Lower leg skin (tissue), 4 donors: ENCODE data around the gene INHBB. TPM values are rescaled to one million over a fixed set of nuclear protein-coding genes. Genes with fewer than 3 reads are reported as not detected.
A peak's percentile ranks its signal among the peaks of the same experiment; 100 is the strongest.

ENCODE experiments used
- DNase-seq, 2 donors: peaks; one replicate each; pipeline ENCODE4 v3.0.0-alpha.2; 2019; ENCODE audit warnings: low spot score in 2 of 2
- H3K4me3 ChIP-seq: fragments of 200-600 bp; sonication (generic); 2 replicates; pipeline ENCODE4 v1.5.1; 2017; ENCODE audit warnings: mild to moderate bottlenecking, low read depth; ENCODE audit not compliant: poor library complexity, severe bottlenecking
- POLR2A ChIP-seq, 2 donors: fragments of 450-650 bp; IDR thresholded peaks; one replicate each; pipeline ENCODE4 v1.6.1; 2016 to 2017; ENCODE audit warnings: antibody characterized with exemption in 2 of 2, mild to moderate bottlenecking in 1 of 2, moderate library complexity in 1 of 2
- WGBS, 2 donors: methylation state at CpG; one replicate each; pipeline ENCODE4 v1.1.5; 2018; 5-methylcytosine and 5-hydroxymethylcytosine counted together
- intact Hi-C: fragments of 100-400 bp; cut with DNase I; formaldehyde crosslinking; loops from one replicate; pipeline ENCODE4 v1.15.0; 2023; ENCODE audit warnings: low total_unique reads
- total RNA-seq, 4 donors: library from RNA; depleted of rRNA; stranded (reverse); fragments of >200 nt; gene quantifications; one replicate each; pipeline ENCODE4 v1.1.0, GENCODE V29; 2016
- TF ChIP-seq, protein P1 (sequence below), 3 donors: fragments of 450-650 bp; IDR thresholded peaks; one replicate each; pipeline ENCODE4 v1.5.1; 2016; ENCODE audit warnings: antibody characterized with exemption in 3 of 3, mild to moderate bottlenecking in 3 of 3, moderate library complexity in 2 of 3

The INHBB gene
- total RNA-seq, 4 donors from 2014 or later: 9.4 to 47.9 (median 25.0) TPM

DNA sequence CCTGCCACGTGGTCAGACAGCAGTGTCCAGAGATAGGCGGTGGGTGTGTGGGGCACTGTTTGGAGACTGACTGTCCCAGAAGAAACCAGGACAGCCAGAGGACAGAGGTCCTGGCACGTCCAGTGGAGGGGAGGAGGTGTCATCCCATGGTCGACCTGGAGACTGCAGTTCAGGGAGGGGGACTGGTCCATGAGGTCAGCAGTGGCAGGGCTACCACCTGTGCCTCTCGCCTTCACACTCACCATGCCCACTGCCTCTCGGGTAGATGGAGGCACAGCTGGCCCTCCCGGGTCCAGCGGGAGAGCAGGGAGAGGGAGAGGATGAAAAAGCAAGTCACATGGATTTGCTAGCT, 53.9 kb downstream of the INHBB start:
- TF ChIP-seq POLR2A (IDR thresholded peaks at IDR 0.05): no peak
- TF ChIP-seq, protein P1, sequence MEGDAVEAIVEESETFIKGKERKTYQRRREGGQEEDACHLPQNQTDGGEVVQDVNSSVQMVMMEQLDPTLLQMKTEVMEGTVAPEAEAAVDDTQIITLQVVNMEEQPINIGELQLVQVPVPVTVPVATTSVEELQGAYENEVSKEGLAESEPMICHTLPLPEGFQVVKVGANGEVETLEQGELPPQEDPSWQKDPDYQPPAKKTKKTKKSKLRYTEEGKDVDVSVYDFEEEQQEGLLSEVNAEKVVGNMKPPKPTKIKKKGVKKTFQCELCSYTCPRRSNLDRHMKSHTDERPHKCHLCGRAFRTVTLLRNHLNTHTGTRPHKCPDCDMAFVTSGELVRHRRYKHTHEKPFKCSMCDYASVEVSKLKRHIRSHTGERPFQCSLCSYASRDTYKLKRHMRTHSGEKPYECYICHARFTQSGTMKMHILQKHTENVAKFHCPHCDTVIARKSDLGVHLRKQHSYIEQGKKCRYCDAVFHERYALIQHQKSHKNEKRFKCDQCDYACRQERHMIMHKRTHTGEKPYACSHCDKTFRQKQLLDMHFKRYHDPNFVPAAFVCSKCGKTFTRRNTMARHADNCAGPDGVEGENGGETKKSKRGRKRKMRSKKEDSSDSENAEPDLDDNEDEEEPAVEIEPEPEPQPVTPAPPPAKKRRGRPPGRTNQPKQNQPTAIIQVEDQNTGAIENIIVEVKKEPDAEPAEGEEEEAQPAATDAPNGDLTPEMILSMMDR (IDR thresholded peaks at IDR 0.05): no peak
- intact Hi-C loops: no loop called here
- peak in 1 of 2 donors; percentile 50 for DNase-seq
- 80 to 82% methylated on average over 8 of the region's 8 CpGs for WGBS, 2 donors
- H3K4me3 ChIP-seq: no peak overlapping the region

DNA sequence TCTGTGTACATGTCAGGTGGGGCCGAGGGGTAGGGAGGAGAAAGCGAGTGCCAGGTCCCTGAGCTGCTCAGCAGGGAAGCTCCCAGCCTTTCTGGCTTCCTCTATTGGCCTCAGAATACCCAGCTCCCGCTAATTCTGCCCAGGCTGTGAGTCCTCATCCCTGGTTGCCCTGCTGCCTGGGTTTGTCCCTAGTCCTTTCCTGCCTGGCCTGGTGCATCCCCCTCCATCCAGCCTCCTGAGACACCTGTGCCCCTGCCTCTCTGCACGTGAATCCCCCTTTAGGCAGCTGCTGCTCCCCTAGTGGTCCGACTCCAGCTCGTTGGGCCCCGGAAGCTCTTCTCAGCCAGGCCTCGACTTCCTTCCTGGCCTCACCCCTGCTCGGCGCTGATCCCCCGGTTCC, 54.6 kb downstream of the INHBB start:
- WGBS, 2 donors: 66 to 68% methylated on average over 11 of the region's 11 CpGs
- TF ChIP-seq, protein P1 (IDR thresholded peaks at IDR 0.05): no peak
- TF ChIP-seq POLR2A (IDR thresholded peaks at IDR 0.05): no peak
- no peak overlapping the region for H3K4me3 ChIP-seq
- intact Hi-C loops: no loop called here
- peak in 1 of 2 donors; percentile 61 for DNase-seq

Other genes with a start within 250 kb of the INHBB start
- 10 to 100 TPM; 21.0 to 33.3 (median 25.4) TPM for gene TMEM185B, start 122.7 kb upstream of the INHBB start, total RNA-seq
- 10 to 100 TPM; 22.4 to 42.8 (median 34.9) TPM for gene RALB, start 93.3 kb upstream of the INHBB start, total RNA-seq